NT2/D1 (cell line): ENCODE results near the gene SDR42E2.

Experiments used
- DNase-seq: peaks from one replicate; pipeline ENCODE4 v3.0.0-alpha.2; 2011; ENCODE audit warnings: low read depth, low spot score
- H3K27me3 ChIP-seq: 2 replicates; pipeline ENCODE4 v1.6.0; 2011; ENCODE audit warnings: mild to moderate bottlenecking; ENCODE audit not compliant: insufficient read length, insufficient read depth
- H3K36me3 ChIP-seq: 2 replicates; pipeline ENCODE4 v1.6.1; 2011; ENCODE audit warnings: mild to moderate bottlenecking, low read length, mixed read lengths; ENCODE audit not compliant: insufficient read depth, insufficient read length
- H3K4me1 ChIP-seq: 2 replicates; pipeline ENCODE4 v1.5.1; 2011; ENCODE audit not compliant: insufficient read depth, insufficient read length
- H3K4me3 ChIP-seq: 2 replicates; pipeline ENCODE4 v1.5.1; 2011; ENCODE audit warnings: low read depth; ENCODE audit not compliant: insufficient read length
- H3K9ac ChIP-seq: 2 replicates; pipeline ENCODE4 v1.6.0; 2011; ENCODE audit warnings: low read depth; ENCODE audit not compliant: insufficient read length
- H3K9me3 ChIP-seq: 2 replicates; pipeline ENCODE4 v1.5.1; 2011; ENCODE audit warnings: mild to moderate bottlenecking, low read length; ENCODE audit not compliant: insufficient read depth
- SUZ12 ChIP-seq: IDR thresholded peaks from 2 replicates; pipeline ENCODE4 v1.6.1; 2011; ENCODE audit not compliant: insufficient read length, insufficient read depth; ENCODE audit errors: extremely low read depth
- YY1 ChIP-seq: IDR thresholded peaks from 2 replicates; pipeline ENCODE4 v1.6.1; 2011; ENCODE audit not compliant: insufficient read length, insufficient read depth
- ZNF274 ChIP-seq: IDR thresholded peaks from 2 replicates; pipeline ENCODE4 v1.6.1; 2011; ENCODE audit warnings: mild to moderate bottlenecking, low read depth, low read length

Gene SDR42E2

DNA sequence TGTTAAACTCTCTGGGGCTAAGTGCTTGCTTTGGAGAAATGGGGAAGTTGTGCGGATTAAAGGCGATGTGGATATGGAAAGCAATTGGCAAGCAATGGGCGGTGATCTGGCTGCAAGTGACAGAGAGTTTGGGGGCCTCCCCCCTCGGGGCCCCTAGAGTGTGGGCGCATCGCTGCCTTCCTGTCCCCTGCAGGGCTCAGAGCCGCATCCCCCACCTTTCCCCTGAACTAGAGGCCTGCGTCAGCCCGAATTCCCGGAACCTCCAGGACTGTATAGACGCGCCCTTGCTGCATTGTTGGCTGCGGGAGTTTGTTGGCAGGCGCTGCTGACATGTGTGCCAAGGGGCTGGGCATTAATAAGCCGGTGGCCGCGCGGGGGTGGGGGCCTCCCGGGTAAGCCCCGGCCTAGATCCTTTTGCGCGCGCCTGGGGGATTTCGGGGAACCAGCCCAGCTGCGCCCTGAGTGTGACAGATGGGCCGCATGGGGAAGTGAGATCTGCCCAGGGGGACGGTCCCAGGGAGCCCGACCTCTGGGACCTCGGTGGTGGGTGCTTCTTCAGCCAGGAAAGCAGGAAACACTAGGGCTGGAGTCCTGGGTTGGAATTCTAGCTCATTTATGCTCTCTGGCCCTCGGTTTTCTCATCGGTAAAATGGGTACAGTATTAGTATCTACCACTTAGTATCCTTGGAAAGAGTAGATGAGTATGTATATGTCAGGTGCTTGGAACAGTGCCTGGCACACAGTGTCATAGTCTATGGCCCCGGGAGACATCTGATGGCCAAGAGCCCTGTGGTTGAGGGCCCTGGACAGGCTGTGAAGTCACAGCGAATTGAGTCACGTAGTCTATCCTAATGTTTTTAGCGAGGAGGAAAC is 44.8 kb downstream of the SDR42E2 start:
- Histone ChIP-seq H3K36me3 (peaks cover 19% of the 10 kb centered on the region), H3K4me3 (peak overlapping the region; percentile 78), H3K9ac (peak overlapping the region; percentile 97), H3K9me3 (peaks cover 9% of the 10 kb centered on the region; the same call in 1 of the 2 replicates), H3K4me1 (peaks cover 7% of the 10 kb centered on the region), H3K27me3 (no peaks in the 10 kb centered on the region)
- TF ChIP-seq YY1 (no peak), ZNF274 (no peak), SUZ12 (no peak)
- no peak for DNase-seq

- Histone ChIP-seq H3K4me3 (peak overlapping the region; percentile 78), H3K4me1 (peaks cover 7% of the 10 kb centered on the region), H3K9ac (peak overlapping the region; percentile 97), H3K36me3 (peaks cover 23% of the 10 kb centered on the region), H3K9me3 (peaks cover 9% of the 10 kb centered on the region; the same call in 1 of the 2 replicates), H3K27me3 (no peaks in the 10 kb centered on the region)
- no peak for DNase-seq
- TF ChIP-seq SUZ12, result no peak
- no peak for TF ChIP-seq ZNF274
- no peak for TF ChIP-seq YY1
These were observed 45.5 kb downstream of the SDR42E2 start for GRCh38 chr16:22207715-22208360.

GRCh38 chr16:22210285-22210684 is 48.0 kb downstream of the SDR42E2 start:
- H3K4me1 ChIP-seq, result peaks cover 7% of the 10 kb centered on the region
- H3K36me3 ChIP-seq, result peaks cover 36% of the 10 kb centered on the region
- TF ChIP-seq SUZ12, result no peak
- TF ChIP-seq ZNF274, result no peak
- TF ChIP-seq YY1, result no peak
- H3K27me3 ChIP-seq, result no peaks in the 10 kb centered on the region
- no peak overlapping the region for H3K4me3 ChIP-seq
- H3K9me3 ChIP-seq, result peaks cover 24% of the 10 kb centered on the region; the same call in 1 of the 2 replicates
- H3K9ac ChIP-seq, result no peak overlapping the region
- no peak for DNase-seq

DNA sequence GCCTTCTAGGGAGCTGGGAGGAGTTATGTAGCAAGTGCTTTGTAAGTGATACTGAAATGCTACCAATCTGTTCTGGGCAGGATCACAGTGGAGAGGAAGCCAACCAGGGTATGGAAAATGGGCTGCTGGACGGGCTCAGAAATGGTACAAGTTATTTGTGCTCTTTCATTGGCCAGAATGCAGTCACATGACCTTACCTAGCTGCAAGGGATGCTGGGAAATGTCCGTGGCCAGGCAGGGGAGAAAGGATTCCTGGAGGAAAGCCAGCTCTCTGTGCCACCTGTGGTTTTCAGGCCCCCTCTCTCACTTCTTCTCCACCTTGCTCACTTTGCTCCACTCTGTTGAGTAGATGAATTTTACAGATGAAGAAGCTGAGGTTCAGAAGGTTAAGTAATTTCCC is 48.5 kb downstream of the SDR42E2 start:
- no peak for TF ChIP-seq SUZ12
- no peak for TF ChIP-seq ZNF274
- TF ChIP-seq YY1, result no peak
- peaks cover 24% of the 10 kb centered on the region; the same call in 1 of the 2 replicates for H3K9me3 ChIP-seq
- no peaks in the 10 kb centered on the region for H3K27me3 ChIP-seq
- H3K4me1 ChIP-seq, result peaks cover 6% of the 10 kb centered on the region
- H3K4me3 ChIP-seq, result no peak overlapping the region
- no peak for DNase-seq
- no peak overlapping the region for H3K9ac ChIP-seq
- H3K36me3 ChIP-seq, result peaks cover 36% of the 10 kb centered on the region

DNA sequence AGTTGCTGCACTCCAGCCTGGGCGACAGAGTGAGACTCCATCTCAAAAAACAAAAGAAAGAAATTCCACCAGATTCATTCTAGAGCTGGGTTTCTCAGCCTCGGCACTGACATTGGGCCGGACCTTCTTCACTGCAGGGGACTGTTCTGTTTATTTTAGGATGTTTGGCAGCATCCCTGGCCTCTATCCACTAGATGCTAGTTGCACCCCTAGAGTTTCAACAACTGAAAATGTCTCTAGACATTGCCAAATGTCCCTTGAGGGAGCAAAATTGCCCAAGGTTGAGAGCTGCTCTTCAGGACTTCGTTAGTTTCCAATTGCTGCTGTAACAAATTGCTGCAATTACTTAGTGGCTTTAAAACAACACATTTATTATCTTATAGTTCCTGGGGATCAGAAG is 50.9 kb downstream of the SDR42E2 start:
- Histone ChIP-seq H3K4me3 (no peak overlapping the region), H3K27me3 (no peaks in the 10 kb centered on the region), H3K9me3 (peaks cover 24% of the 10 kb centered on the region; the same call in 1 of the 2 replicates), H3K36me3 (peaks cover 36% of the 10 kb centered on the region), H3K4me1 (no peaks in the 10 kb centered on the region), H3K9ac (no peak overlapping the region)
- no peak for TF ChIP-seq ZNF274
- no peak for TF ChIP-seq SUZ12
- no peak for TF ChIP-seq YY1
- DNase-seq, result no peak

GRCh38 chr16:22213801-22214200 is 51.5 kb downstream of the SDR42E2 start:
- Histone ChIP-seq H3K36me3 (peaks cover 35% of the 10 kb centered on the region), H3K9ac (no peak overlapping the region), H3K9me3 (peaks cover 24% of the 10 kb centered on the region; the same call in 1 of the 2 replicates), H3K4me3 (no peak overlapping the region), H3K4me1 (no peaks in the 10 kb centered on the region), H3K27me3 (no peaks in the 10 kb centered on the region)
- TF ChIP-seq YY1 (no peak), ZNF274 (no peak), SUZ12 (no peak)
- no peak for DNase-seq

- Histone ChIP-seq H3K9me3 (peaks cover 24% of the 10 kb centered on the region; the same call in 1 of the 2 replicates), H3K36me3 (peaks cover 33% of the 10 kb centered on the region), H3K27me3 (no peaks in the 10 kb centered on the region), H3K9ac (no peak overlapping the region), H3K4me1 (no peaks in the 10 kb centered on the region), H3K4me3 (no peak overlapping the region)
- TF ChIP-seq SUZ12 (no peak), ZNF274 (no peak), YY1 (no peak)
- no peak for DNase-seq
These were observed 52.1 kb downstream of the SDR42E2 start for GRCh38 chr16:22214402-22214801.
